T-helper 17 cell (primary cell): ENCODE results near the gene NDC80. TPM values are rescaled to one million over a fixed set of nuclear protein-coding genes. Genes with fewer than 3 reads are reported as not detected.

Source experiments
- ATAC-seq: fragments of 150-1000 bp; cut with Tn5 transposase; 2 replicates; pipeline ENCODE4 v1.10.0; 2021; ENCODE audit warnings: mild to moderate bottlenecking, moderate library complexity
- DNase-seq, 3 donors: peaks; one replicate each; pipeline versions ENCODE4 v3.0.0 to v3.0.0-alpha.2; 2020 to 2021
- H3K9me3 ChIP-seq: one replicate; pipeline ENCODE4 v1.7.0; 2013; ENCODE audit warnings: low read length, mild to moderate bottlenecking; ENCODE audit not compliant: control insufficient read depth, poor library complexity, severe bottlenecking
- H3K27ac Mint-ChIP-seq: one replicate; pipeline ENCODE4 v1.8.0; 2022; ENCODE audit warnings: mild to moderate bottlenecking, moderate library complexity, mixed read lengths
- H3K27me3 Mint-ChIP-seq: one replicate; pipeline ENCODE4 v1.8.0; 2022; ENCODE audit warnings: mixed read lengths
- H3K36me3 Mint-ChIP-seq: one replicate; pipeline ENCODE4 v1.8.0; 2022; ENCODE audit warnings: low read depth, mixed read lengths
- H3K4me1 Mint-ChIP-seq: one replicate; pipeline ENCODE4 v1.8.0; 2022; ENCODE audit warnings: mild to moderate bottlenecking, mixed read lengths
- H3K4me3 Mint-ChIP-seq: one replicate; pipeline ENCODE4 v1.8.0; 2022; ENCODE audit warnings: mild to moderate bottlenecking, moderate library complexity, mixed read lengths
- total RNA-seq, 4 donors: library from RNA in 2 of 4; stranded (reverse) in 2 of 4; gene quantifications; one replicate each; pipeline ENCODE4 v1.2.3 and lab custom pipeline; 2022 to 2026

The NDC80 gene
- total RNA-seq, 2 donors from 2014 or later: 8.2 to 9.6 TPM

- no peak for DNase-seq
- H3K27ac Mint-ChIP-seq: peak overlapping the region; percentile 43
- H3K27me3 Mint-ChIP-seq: no peaks in the 10 kb centered on the region
- peaks cover 2% of the 10 kb centered on the region for H3K36me3 Mint-ChIP-seq
- no peak for ATAC-seq
- H3K9me3 ChIP-seq: no peaks in the 10 kb centered on the region
- no peak overlapping the region for H3K4me3 Mint-ChIP-seq
- H3K4me1 Mint-ChIP-seq: peaks cover 15% of the 10 kb centered on the region
Observed at GRCh38 chr18:2610549-2610948, 39.2 kb downstream of the NDC80 start.

- ATAC-seq (no peak), DNase-seq (no peak)
- no peaks in the 10 kb centered on the region for H3K9me3 ChIP-seq
- Mint-ChIP-seq H3K4me3 (no peak overlapping the region), H3K27ac (peak overlapping the region; percentile 6), H3K36me3 (peaks cover 2% of the 10 kb centered on the region), H3K4me1 (peaks cover 6% of the 10 kb centered on the region), H3K27me3 (no peaks in the 10 kb centered on the region)
Observed at GRCh38 chr18:2612996-2613395, 41.6 kb downstream of the NDC80 start.

GRCh38 chr18:2617401-2617998, 46.1 kb downstream of the NDC80 start:
- Mint-ChIP-seq H3K27ac (no peak overlapping the region), H3K36me3 (peaks cover 2% of the 10 kb centered on the region), H3K4me3 (no peak overlapping the region), H3K4me1 (no peaks in the 10 kb centered on the region), H3K27me3 (no peaks in the 10 kb centered on the region)
- DNase-seq (no peak), ATAC-seq (no peak)
- no peaks in the 10 kb centered on the region for H3K9me3 ChIP-seq

GRCh38 chr18:2618009-2618408, 46.7 kb downstream of the NDC80 start:
- Mint-ChIP-seq H3K4me3 (no peak overlapping the region), H3K4me1 (no peaks in the 10 kb centered on the region), H3K27me3 (no peaks in the 10 kb centered on the region), H3K36me3 (peaks cover 2% of the 10 kb centered on the region), H3K27ac (no peak overlapping the region)
- ATAC-seq (no peak), DNase-seq (no peak)
- no peaks in the 10 kb centered on the region for H3K9me3 ChIP-seq

DNA sequence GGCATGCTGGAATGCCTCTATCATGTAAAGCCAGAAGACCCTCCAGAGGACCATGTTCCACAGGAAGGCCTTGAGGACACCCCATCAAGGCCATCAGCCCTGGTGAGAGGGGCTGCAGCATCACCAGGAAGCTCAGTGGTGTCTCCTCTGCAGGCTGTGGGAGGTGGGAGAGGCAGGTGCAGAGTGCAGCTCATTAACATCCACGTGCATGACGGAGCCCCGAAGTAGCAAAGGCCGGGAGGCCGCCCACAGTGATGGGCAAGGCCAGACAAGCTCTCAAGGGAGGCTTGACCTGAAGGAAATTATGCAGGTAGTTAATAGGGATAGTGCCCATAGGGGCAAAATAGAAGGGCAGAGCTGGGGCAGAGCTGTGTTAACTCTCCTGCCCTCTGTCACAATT, 53.9 kb downstream of the NDC80 start:
- Mint-ChIP-seq H3K27me3 (no peaks in the 10 kb centered on the region), H3K27ac (no peak overlapping the region), H3K4me3 (no peak overlapping the region), H3K4me1 (peaks cover 3% of the 10 kb centered on the region), H3K36me3 (no peaks in the 10 kb centered on the region)
- DNase-seq (no peak), ATAC-seq (no peak)
- no peaks in the 10 kb centered on the region for H3K9me3 ChIP-seq

- H3K9me3 ChIP-seq: no peaks in the 10 kb centered on the region
- Mint-ChIP-seq H3K36me3 (no peaks in the 10 kb centered on the region), H3K27me3 (no peaks in the 10 kb centered on the region), H3K27ac (no peak overlapping the region), H3K4me1 (peaks cover 12% of the 10 kb centered on the region), H3K4me3 (no peak overlapping the region)
- peak; percentile 28 for ATAC-seq
- DNase-seq: no peak
Observed at GRCh38 chr18:2627821-2628276, 56.5 kb downstream of the NDC80 start.

GRCh38 chr18:2629003-2629402, 57.6 kb downstream of the NDC80 start:
- no peak overlapping the region for H3K27ac Mint-ChIP-seq

DNA sequence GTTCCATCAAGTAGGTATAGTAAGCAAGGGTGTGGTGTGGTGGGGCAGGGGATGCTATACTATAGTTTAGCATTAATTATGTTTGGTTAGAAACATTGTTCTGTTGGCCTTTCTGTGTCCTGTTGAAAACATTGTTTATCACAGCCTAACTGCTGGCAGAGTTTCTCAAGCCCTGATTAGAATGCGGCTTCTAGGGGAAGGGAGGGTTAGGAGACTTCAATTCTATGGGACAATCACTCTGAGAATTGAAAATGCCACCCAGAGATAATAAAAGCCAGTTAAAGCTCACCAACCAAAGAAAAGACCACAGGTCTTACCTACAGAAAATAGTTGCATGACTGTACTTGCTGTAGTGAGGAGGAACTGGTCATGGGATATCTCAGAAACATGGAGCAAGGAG, 64.2 kb downstream of the NDC80 start:
- no peaks in the 10 kb centered on the region for H3K27me3 Mint-ChIP-seq
- ATAC-seq (no peak), DNase-seq (no peak)
- peak overlapping the region; percentile 88 for H3K4me3 Mint-ChIP-seq
- H3K9me3 ChIP-seq: no peaks in the 10 kb centered on the region
- peaks cover 2% of the 10 kb centered on the region for H3K36me3 Mint-ChIP-seq
- no peak overlapping the region for H3K27ac Mint-ChIP-seq
- peaks cover 60% of the 10 kb centered on the region for H3K4me1 Mint-ChIP-seq

More at GRCh38 chr18:2629003-2629402, 57.6 kb downstream of the NDC80 start:
- no peak for DNase-seq
- no peaks in the 10 kb centered on the region for H3K9me3 ChIP-seq
- Mint-ChIP-seq H3K27me3 (no peaks in the 10 kb centered on the region), H3K36me3 (no peaks in the 10 kb centered on the region), H3K4me3 (no peak overlapping the region), H3K4me1 (peaks cover 15% of the 10 kb centered on the region)
- no peak for ATAC-seq

- peaks cover 64% of the 10 kb centered on the region for H3K4me1 Mint-ChIP-seq
- DNase-seq (no peak), ATAC-seq (peak; percentile 53)
- no peak overlapping the region for H3K27ac Mint-ChIP-seq
- no peaks in the 10 kb centered on the region for H3K9me3 ChIP-seq
- no peaks in the 10 kb centered on the region for H3K27me3 Mint-ChIP-seq
- H3K4me3 Mint-ChIP-seq: peak overlapping the region; percentile 88
- H3K36me3 Mint-ChIP-seq: peaks cover 2% of the 10 kb centered on the region
Observed at GRCh38 chr18:2636126-2636631, 64.8 kb downstream of the NDC80 start.

DNA sequence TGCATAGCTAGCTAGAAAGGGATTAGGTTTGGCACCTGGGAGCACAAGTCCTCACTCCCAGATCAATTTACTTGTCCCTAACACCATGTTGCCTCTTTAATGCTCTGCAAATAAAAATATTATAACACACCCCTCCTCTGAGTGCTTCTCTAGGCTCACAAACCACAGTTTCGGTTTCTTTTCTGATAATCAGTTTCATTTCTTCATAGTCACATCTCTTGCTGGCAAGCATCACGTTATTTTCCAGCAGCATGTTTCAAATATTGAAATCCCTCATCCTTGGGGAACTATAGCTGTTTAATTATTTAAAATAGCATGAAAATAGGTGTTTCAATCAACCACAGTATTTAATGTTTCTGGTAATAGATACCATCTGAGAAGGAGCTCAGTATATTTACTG, 70.3 kb downstream of the NDC80 start:
- ATAC-seq (peak; percentile 24), DNase-seq (no peak)
- H3K27ac Mint-ChIP-seq: no peak overlapping the region
- H3K4me3 Mint-ChIP-seq: peak overlapping the region; percentile 94
- peaks cover 31% of the 10 kb centered on the region for H3K4me1 Mint-ChIP-seq
- no peaks in the 10 kb centered on the region for H3K27me3 Mint-ChIP-seq
- H3K36me3 Mint-ChIP-seq: peaks cover 5% of the 10 kb centered on the region
- no peaks in the 10 kb centered on the region for H3K9me3 ChIP-seq

DNA sequence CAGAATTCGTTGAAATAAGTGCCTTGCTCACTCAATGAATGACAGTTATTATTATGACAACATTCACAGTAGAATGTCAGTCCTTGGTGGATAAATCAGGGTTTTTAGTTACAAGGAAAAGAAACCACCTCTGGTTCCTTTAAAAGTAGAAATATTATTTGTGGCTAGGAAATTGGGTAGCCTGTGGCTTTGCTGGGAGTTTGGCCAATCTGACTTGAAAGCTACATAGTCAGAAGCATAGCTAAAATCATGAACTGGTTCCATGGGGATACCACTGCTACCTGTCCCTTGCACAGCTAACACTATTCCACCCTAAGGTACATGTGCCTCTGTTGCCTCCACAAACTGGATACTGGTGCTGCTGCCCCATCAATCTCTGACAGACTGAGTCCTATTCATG, 71.4 kb downstream of the NDC80 start:
- peaks cover 3% of the 10 kb centered on the region for H3K36me3 Mint-ChIP-seq
- ATAC-seq (no peak), DNase-seq (no peak)
- no peaks in the 10 kb centered on the region for H3K27me3 Mint-ChIP-seq
- no peak overlapping the region for H3K27ac Mint-ChIP-seq
- H3K9me3 ChIP-seq: no peaks in the 10 kb centered on the region
- H3K4me1 Mint-ChIP-seq: peaks cover 25% of the 10 kb centered on the region
- H3K4me3 Mint-ChIP-seq: no peak overlapping the region

GRCh38 chr18:2644535-2644934, 73.2 kb downstream of the NDC80 start:
- Mint-ChIP-seq H3K27me3 (no peaks in the 10 kb centered on the region), H3K4me1 (peaks cover 14% of the 10 kb centered on the region), H3K36me3 (peaks cover 3% of the 10 kb centered on the region), H3K4me3 (no peak overlapping the region), H3K27ac (no peak overlapping the region)
- DNase-seq: no peak
- peak; percentile 68 for ATAC-seq
- H3K9me3 ChIP-seq: no peaks in the 10 kb centered on the region

- Mint-ChIP-seq H3K36me3 (peaks cover 3% of the 10 kb centered on the region), H3K27ac (no peak overlapping the region), H3K27me3 (no peaks in the 10 kb centered on the region), H3K4me3 (no peak overlapping the region), H3K4me1 (peaks cover 11% of the 10 kb centered on the region)
- DNase-seq: no peak
- H3K9me3 ChIP-seq: no peaks in the 10 kb centered on the region
- no peak for ATAC-seq
Observed at GRCh38 chr18:2651981-2652380, 80.6 kb downstream of the NDC80 start.

- no peaks in the 10 kb centered on the region for H3K9me3 ChIP-seq
- Mint-ChIP-seq H3K4me3 (no peak overlapping the region), H3K36me3 (peaks cover 4% of the 10 kb centered on the region), H3K27me3 (no peaks in the 10 kb centered on the region), H3K27ac (peak overlapping the region; percentile 98), H3K4me1 (peaks cover 18% of the 10 kb centered on the region)
- DNase-seq (no peak), ATAC-seq (no peak)
Observed at GRCh38 chr18:2653467-2653866, 82.1 kb downstream of the NDC80 start.
